Fibroblast of lung (primary cell): ENCODE results near the gene KLF17. TPM values are rescaled to one million over a fixed set of nuclear protein-coding genes. Genes with fewer than 3 reads are reported as not detected.

ENCODE experiments used
- DNase-seq, 2 donors: peaks; one replicate each; pipeline versions ENCODE4 v3.0.0 to v3.0.0-alpha.2; 2010; ENCODE audit warnings: low read depth in 2 of 2
- H2AFZ ChIP-seq: 2 replicates; pipeline ENCODE4 v1.5.1; 2012; ENCODE audit warnings: low read length, control low read depth, inconsistent platforms
- H3K27ac ChIP-seq: 2 replicates; pipeline ENCODE4 v1.5.1; 2011; ENCODE audit warnings: low read length, control low read depth; ENCODE audit not compliant: insufficient read depth
- H3K27me3 ChIP-seq: 2 replicates; pipeline ENCODE4 v1.5.1; 2011; ENCODE audit warnings: mild to moderate bottlenecking, low read length; ENCODE audit not compliant: control insufficient read depth, insufficient read depth
- H3K36me3 ChIP-seq: 2 replicates; pipeline ENCODE4 v1.5.1; 2011; ENCODE audit warnings: low read length; ENCODE audit not compliant: control insufficient read depth, insufficient read depth
- H3K4me1 ChIP-seq: 2 replicates; pipeline ENCODE4 v1.5.1; 2011; ENCODE audit warnings: low read length; ENCODE audit not compliant: control insufficient read depth, insufficient read depth; ENCODE audit errors: extremely low read depth
- H3K4me2 ChIP-seq: 2 replicates; pipeline ENCODE4 v1.5.1; 2011; ENCODE audit warnings: low read length, control low read depth; ENCODE audit not compliant: insufficient read depth; ENCODE audit errors: extremely low read depth
- H3K4me3 ChIP-seq, 4 experiments: fragments of 200-600 bp in 1 of 4; sonication (generic) in 1 of 4; replicated peaks in 1 of 4; 2 replicates each; pipeline ENCODE4 v1.5.1; 2011 to 2016; ENCODE audit warnings: low read length in 4 of 4, low read depth in 3 of 4, mild to moderate bottlenecking in 3 of 4, control low read depth in 2 of 4, inconsistent platforms in 1 of 4, mixed read lengths in 1 of 4; ENCODE audit not compliant: insufficient read depth in 1 of 4; ENCODE audit errors: control extremely low read depth in 1 of 4
- H3K79me2 ChIP-seq: 2 replicates; pipeline ENCODE4 v1.5.1; 2012; ENCODE audit warnings: mild to moderate bottlenecking, low read length, inconsistent platforms; ENCODE audit not compliant: control insufficient read depth, insufficient read depth
- H3K9ac ChIP-seq: 2 replicates; pipeline ENCODE4 v1.5.1; 2011; ENCODE audit warnings: mild to moderate bottlenecking, low read length, control low read depth; ENCODE audit not compliant: insufficient read depth
- H3K9me3 ChIP-seq: 2 replicates; pipeline ENCODE4 v1.5.1; 2012; ENCODE audit warnings: low read depth, low read length; ENCODE audit not compliant: control insufficient read depth, insufficient read depth
- H4K20me1 ChIP-seq: 2 replicates; pipeline ENCODE4 v1.5.1; 2011; ENCODE audit warnings: low read length; ENCODE audit not compliant: control insufficient read depth, insufficient read depth; ENCODE audit errors: extremely low read depth
- EZH2 ChIP-seq: IDR thresholded peaks from 2 replicates; pipeline ENCODE4 v1.5.1; 2012; ENCODE audit warnings: low read length, control low read depth, mild to moderate bottlenecking; ENCODE audit errors: missing control alignments
- polyA plus RNA-seq, 2 donors: library from polyadenylated mRNA; depleted of rRNA in 1 of 2; stranded (reverse) in 1 of 2; unstranded in 1 of 2; fragments of >200 nt; gene quantifications; 2 replicates each; pipeline ENCODE4 v1.2.1, GENCODE V29; 2011 to 2012; ENCODE audit warnings: missing spikeins in 1 of 2
- total RNA-seq: library from RNA; depleted of rRNA; stranded (reverse); fragments of >200 nt; gene quantifications from 2 replicates; pipeline ENCODE4 v1.2.1, GENCODE V29; 2014
- TF ChIP-seq, protein P1 (sequence below), 2 donors: IDR thresholded peaks in 1 of 2; conservative IDR thresholded peaks in 1 of 2; 1 replicate in 1 of 2; 2 replicates in 1 of 2; pipeline ENCODE4 v1.5.1; 2011 to 2012; ENCODE audit warnings: low read length in 2 of 2, control low read depth in 1 of 2, inconsistent platforms in 1 of 2, low read depth in 1 of 2, mild to moderate bottlenecking in 1 of 2

KLF17 gene
- total and polyA plus RNA-seq, 2 donors (not counting 1 experiment from before 2014, with no cell fraction given): 0.05 to 0.50 TPM

DNA sequence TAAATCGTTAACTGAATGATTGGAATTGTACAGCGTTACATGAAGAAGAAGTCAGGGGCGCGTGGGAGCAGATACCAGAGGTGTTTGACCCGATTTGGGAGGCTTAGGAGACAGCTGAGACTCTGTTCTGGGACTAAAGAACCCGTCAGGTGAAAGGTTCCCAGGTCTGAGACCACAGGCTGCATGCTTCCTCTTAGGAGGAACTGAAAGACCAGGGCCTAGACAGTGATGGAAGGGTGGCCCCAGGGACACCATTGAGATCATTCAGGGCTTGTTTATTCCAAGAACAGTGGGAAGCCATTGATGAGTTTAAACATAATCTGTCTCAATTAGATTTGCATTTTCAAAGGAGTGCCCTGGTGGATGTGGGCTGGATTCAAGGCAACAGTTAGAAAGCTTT, 904 bp downstream of the KLF17 start:
- Histone ChIP-seq H2AFZ (no peak overlapping the region), H3K79me2 (no peaks in the 10 kb centered on the region), H3K9me3 (no peaks in the 10 kb centered on the region), H3K4me3 (no peak overlapping the region), H3K9ac (no peak overlapping the region), H3K36me3 (no peaks in the 10 kb centered on the region), H3K27me3 (no peaks in the 10 kb centered on the region), H3K27ac (no peak overlapping the region), H3K4me2 (no peak overlapping the region), H4K20me1 (no peaks in the 10 kb centered on the region), H3K4me1 (no peaks in the 10 kb centered on the region)
- no peak for DNase-seq
- TF ChIP-seq, protein P1, sequence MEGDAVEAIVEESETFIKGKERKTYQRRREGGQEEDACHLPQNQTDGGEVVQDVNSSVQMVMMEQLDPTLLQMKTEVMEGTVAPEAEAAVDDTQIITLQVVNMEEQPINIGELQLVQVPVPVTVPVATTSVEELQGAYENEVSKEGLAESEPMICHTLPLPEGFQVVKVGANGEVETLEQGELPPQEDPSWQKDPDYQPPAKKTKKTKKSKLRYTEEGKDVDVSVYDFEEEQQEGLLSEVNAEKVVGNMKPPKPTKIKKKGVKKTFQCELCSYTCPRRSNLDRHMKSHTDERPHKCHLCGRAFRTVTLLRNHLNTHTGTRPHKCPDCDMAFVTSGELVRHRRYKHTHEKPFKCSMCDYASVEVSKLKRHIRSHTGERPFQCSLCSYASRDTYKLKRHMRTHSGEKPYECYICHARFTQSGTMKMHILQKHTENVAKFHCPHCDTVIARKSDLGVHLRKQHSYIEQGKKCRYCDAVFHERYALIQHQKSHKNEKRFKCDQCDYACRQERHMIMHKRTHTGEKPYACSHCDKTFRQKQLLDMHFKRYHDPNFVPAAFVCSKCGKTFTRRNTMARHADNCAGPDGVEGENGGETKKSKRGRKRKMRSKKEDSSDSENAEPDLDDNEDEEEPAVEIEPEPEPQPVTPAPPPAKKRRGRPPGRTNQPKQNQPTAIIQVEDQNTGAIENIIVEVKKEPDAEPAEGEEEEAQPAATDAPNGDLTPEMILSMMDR (conservative IDR thresholded peaks at IDR 0.05 in 1 of 2, IDR thresholded peaks at IDR 0.05 in 1 of 2; ENCODE audit: low read depth in 1 of 2, low read length in 2 of 2): no peak
- no peak for TF ChIP-seq EZH2

- no peak overlapping the region for H3K4me2 ChIP-seq
- TF ChIP-seq, protein P1 (conservative IDR thresholded peaks at IDR 0.05 in 1 of 2, IDR thresholded peaks at IDR 0.05 in 1 of 2; ENCODE audit: low read depth in 1 of 2, low read length in 2 of 2): no peak
- H3K4me1 ChIP-seq: no peaks in the 10 kb centered on the region
- H2AFZ ChIP-seq: no peak overlapping the region
- no peaks in the 10 kb centered on the region for H4K20me1 ChIP-seq
- no peaks in the 10 kb centered on the region for H3K9me3 ChIP-seq
- H3K27me3 ChIP-seq: no peaks in the 10 kb centered on the region
- H3K4me3 ChIP-seq: no peak overlapping the region
- H3K79me2 ChIP-seq: no peaks in the 10 kb centered on the region
- no peak overlapping the region for H3K9ac ChIP-seq
- no peaks in the 10 kb centered on the region for H3K36me3 ChIP-seq
- H3K27ac ChIP-seq: no peak overlapping the region
- DNase-seq: no peak
These were observed 1.9 kb downstream of the KLF17 start for GRCh38 chr1:44120398-44120949.

- no peaks in the 10 kb centered on the region for H3K27me3 ChIP-seq
- no peak overlapping the region for H3K4me3 ChIP-seq
- no peaks in the 10 kb centered on the region for H3K4me1 ChIP-seq
- H3K27ac ChIP-seq: no peak overlapping the region
- H3K79me2 ChIP-seq: no peaks in the 10 kb centered on the region
- no peak overlapping the region for H3K4me2 ChIP-seq
- H3K36me3 ChIP-seq: no peaks in the 10 kb centered on the region
- H3K9ac ChIP-seq: no peak overlapping the region
- no peak for TF ChIP-seq EZH2
- TF ChIP-seq, protein P1 (conservative IDR thresholded peaks at IDR 0.05 in 1 of 2, IDR thresholded peaks at IDR 0.05 in 1 of 2; ENCODE audit: low read depth in 1 of 2, low read length in 2 of 2): no peak
- no peaks in the 10 kb centered on the region for H3K9me3 ChIP-seq
- H4K20me1 ChIP-seq: no peaks in the 10 kb centered on the region
- no peak overlapping the region for H2AFZ ChIP-seq
- no peak for DNase-seq
These were observed 11.2 kb downstream of the KLF17 start for GRCh38 chr1:44129616-44130500.
